ENCODE measurements around the gene ESAM. TPM values are rescaled to one million over a fixed set of nuclear protein-coding genes. Genes with fewer than 3 reads are reported as not detected.

The ESAM gene
- total RNA-seq, 2 donors from 2014 or later: 0.31 to 0.68 TPM

- no peak overlapping the region for H3K4me3 ChIP-seq (ENCODE audit: low read length)
- H3K27me3 ChIP-seq (ENCODE audit: control insufficient read depth, insufficient read depth, low read length, poor library complexity, severe bottlenecking): peaks cover 81% of the 10 kb centered on the region
- Mint-ChIP-seq H3K4me3 (no peak overlapping the region), H3K27ac (no peak overlapping the region), H3K4me1 (peaks cover 23% of the 10 kb centered on the region), H3K9me3 (no peaks in the 10 kb centered on the region), H3K36me3 (ENCODE audit: low read depth) (no peaks in the 10 kb centered on the region), H3K27me3 (ENCODE audit: insufficient read depth) (peaks cover 81% of the 10 kb centered on the region)
- no peaks in the 10 kb centered on the region for H3K9me3 ChIP-seq (ENCODE audit: control insufficient read depth, low read length)
- TF ChIP-seq CTCF (conservative IDR thresholded peaks at IDR 0.05): no peak
- H3K9ac ChIP-seq (ENCODE audit: extremely low read depth, low read length, poor library complexity, severe bottlenecking): no peak overlapping the region
- DNase-seq: peak; percentile 34
- no peaks in the 10 kb centered on the region for H3K36me3 ChIP-seq (ENCODE audit: control insufficient read depth, insufficient read depth, low read length)
- H3K4me1 ChIP-seq (ENCODE audit: control insufficient read depth, insufficient read depth, low read length): no peaks in the 10 kb centered on the region
- H3K27ac ChIP-seq (ENCODE audit: low read depth, low read length): no peak overlapping the region
These were observed 8.9 kb downstream of the ESAM start for GRCh38 chr11:124753205-124753604.

- peaks cover 22% of the 10 kb centered on the region for H3K4me1 Mint-ChIP-seq
- H3K27ac Mint-ChIP-seq: no peak overlapping the region
- no peak overlapping the region for H3K4me3 ChIP-seq (ENCODE audit: low read length)
- H3K36me3 Mint-ChIP-seq (ENCODE audit: low read depth): no peaks in the 10 kb centered on the region
- peak overlapping the region; percentile 38 for H3K4me3 Mint-ChIP-seq
- no peaks in the 10 kb centered on the region for H3K36me3 ChIP-seq (ENCODE audit: control insufficient read depth, insufficient read depth, low read length)
- peaks cover 81% of the 10 kb centered on the region for H3K27me3 Mint-ChIP-seq (ENCODE audit: insufficient read depth)
- H3K9me3 Mint-ChIP-seq: no peaks in the 10 kb centered on the region
- H3K9me3 ChIP-seq (ENCODE audit: control insufficient read depth, low read length): no peaks in the 10 kb centered on the region
- WGBS, 2 experiments (ENCODE audit: insufficient coverage in 1 of 2, insufficient read length in 1 of 2): 82 to 90% methylated on average over 2 to 10 of the region's 10 CpGs
- H3K4me1 ChIP-seq (ENCODE audit: control insufficient read depth, insufficient read depth, low read length): no peaks in the 10 kb centered on the region
- H3K27me3 ChIP-seq (ENCODE audit: control insufficient read depth, insufficient read depth, low read length, poor library complexity, severe bottlenecking): peaks cover 81% of the 10 kb centered on the region
- TF ChIP-seq CTCF (conservative IDR thresholded peaks at IDR 0.05): no peak
- no peak overlapping the region for H3K27ac ChIP-seq (ENCODE audit: low read depth, low read length)
- H3K9ac ChIP-seq (ENCODE audit: extremely low read depth, low read length, poor library complexity, severe bottlenecking): no peak overlapping the region
- peak; percentile 52 for DNase-seq
These were observed 9.5 kb downstream of the ESAM start for GRCh38 chr11:124752471-124753102.

GRCh38 chr11:124751741-124752470, 10.2 kb downstream of the ESAM start, which contains the start of gene VSIG2:
VSIG2 (minus strand) TSS chr11:124752255; CDS start chr11:124752137, 118 bp downstream.
- Histone ChIP-seq H3K4me3 (ENCODE audit: low read length) (no peak within 1 kb of the TSS), H3K27me3 (ENCODE audit: control insufficient read depth, insufficient read depth, low read length, poor library complexity, severe bottlenecking) (peaks cover 81% of the 10 kb centered on the region), H3K36me3 (ENCODE audit: control insufficient read depth, insufficient read depth, low read length) (no peaks in the 10 kb centered on the region), H3K9ac (ENCODE audit: extremely low read depth, low read length, poor library complexity, severe bottlenecking) (no peak within 1 kb of the TSS), H3K27ac (ENCODE audit: low read depth, low read length) (no peak within 1 kb of the TSS), H3K9me3 (ENCODE audit: control insufficient read depth, low read length) (no peaks in the 10 kb centered on the region), H3K4me1 (ENCODE audit: control insufficient read depth, insufficient read depth, low read length) (no peaks in the 10 kb centered on the region)
- 79 to 91% methylated on average over 10 to 42 of the region's 42 CpGs for WGBS, 2 experiments (ENCODE audit: insufficient coverage in 1 of 2, insufficient read length in 1 of 2)
- Mint-ChIP-seq H3K36me3 (ENCODE audit: low read depth) (no peaks in the 10 kb centered on the region), H3K4me1 (peaks cover 24% of the 10 kb centered on the region), H3K9me3 (no peaks in the 10 kb centered on the region), H3K27ac (no peak within 1 kb of the TSS), H3K4me3 (peak within 1 kb of the TSS; percentile 38), H3K27me3 (ENCODE audit: insufficient read depth) (peaks cover 81% of the 10 kb centered on the region)
- no peak for TF ChIP-seq CTCF (conservative IDR thresholded peaks at IDR 0.05)
- peak; percentile 68 for DNase-seq
